ENCODE measurements around the gene AKNAD1.

Gene AKNAD1

DNA sequence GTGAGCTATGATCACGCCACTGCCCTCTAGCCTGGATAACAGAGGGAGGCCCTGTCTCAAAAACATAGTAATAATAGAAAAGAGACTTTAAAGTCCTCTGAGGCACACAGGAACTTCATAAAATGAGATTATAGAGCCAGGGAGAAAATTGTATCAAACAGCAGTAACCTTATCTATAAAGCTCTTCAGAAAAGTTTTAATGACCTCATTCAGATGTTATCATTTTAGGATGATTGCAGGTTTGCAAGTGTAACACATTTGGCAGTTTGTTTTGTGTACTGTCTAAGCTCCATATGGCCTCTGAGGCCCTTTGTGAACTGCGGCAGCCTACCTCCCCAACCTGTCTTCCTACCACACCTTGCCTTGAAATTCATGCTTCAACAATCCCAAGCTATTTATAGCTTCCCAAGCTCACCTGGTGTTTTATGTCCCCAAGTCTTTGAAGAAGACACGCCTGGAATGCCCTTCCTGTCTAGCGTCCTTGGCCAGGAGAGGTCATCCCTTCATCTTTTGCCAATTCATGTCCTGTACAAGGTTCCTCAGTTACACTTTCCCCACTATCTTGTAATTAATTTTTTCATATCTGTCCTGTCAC is 8.5 kb upstream of the AKNAD1 start:
- no peak for DNase-seq (ENCODE audit: low spot score)

DNA sequence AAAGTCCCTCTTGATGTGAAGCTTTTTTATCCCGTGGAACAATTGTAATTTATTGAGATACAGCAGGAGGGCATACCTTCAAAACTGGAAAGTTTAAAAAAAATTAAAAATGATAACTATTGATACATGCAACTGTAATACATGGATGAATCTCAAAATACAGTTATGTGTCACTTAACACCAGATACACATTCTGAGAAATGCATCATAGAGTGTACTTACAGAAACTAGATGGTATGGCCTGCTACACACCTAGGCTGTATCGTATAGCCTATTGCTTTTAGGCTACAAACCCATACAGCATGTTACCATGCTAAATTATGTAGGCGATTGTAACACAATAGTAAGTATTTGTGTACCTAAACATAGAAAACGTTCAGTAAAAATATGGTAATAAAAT is 7.1 kb upstream of the AKNAD1 start:
- DNase-seq (ENCODE audit: low spot score) = no peak

- no peak for DNase-seq (ENCODE audit: low spot score)
Observed at GRCh38 chr1:108862698-108863477, 6.0 kb upstream of the AKNAD1 start.

DNA sequence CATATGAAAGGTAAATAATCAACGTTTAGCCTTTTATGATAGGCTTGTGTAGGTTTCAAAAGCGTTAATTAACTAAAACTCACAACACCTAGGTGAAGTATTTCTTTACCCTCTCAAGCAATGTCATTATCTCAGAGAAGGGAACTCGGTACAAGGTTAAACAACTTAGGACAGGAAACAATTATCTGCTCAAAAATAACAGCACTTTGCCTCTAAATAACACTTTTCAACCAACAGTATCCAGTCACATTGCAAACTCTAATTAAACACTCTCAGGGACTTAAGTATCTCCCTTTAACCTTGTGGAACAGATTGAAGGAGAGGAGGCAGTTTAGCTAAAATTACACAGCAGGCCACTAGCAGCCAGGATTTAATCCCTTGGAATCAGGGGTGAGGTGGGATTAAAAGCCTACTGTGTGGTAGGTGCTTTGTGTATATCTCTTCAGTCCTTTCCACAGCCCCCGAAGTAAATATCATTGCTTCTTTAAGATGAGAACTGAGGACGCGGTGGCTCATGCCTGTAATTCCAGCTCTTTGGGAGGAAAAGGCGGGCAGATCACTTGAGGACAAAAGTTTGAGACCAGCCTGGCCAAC is 5.2 kb upstream of the AKNAD1 start:
- DNase-seq (ENCODE audit: low spot score) = no peak

- DNase-seq (ENCODE audit: low spot score) = no peak
Observed at GRCh38 chr1:108861566-108861965, 4.7 kb upstream of the AKNAD1 start.

DNA sequence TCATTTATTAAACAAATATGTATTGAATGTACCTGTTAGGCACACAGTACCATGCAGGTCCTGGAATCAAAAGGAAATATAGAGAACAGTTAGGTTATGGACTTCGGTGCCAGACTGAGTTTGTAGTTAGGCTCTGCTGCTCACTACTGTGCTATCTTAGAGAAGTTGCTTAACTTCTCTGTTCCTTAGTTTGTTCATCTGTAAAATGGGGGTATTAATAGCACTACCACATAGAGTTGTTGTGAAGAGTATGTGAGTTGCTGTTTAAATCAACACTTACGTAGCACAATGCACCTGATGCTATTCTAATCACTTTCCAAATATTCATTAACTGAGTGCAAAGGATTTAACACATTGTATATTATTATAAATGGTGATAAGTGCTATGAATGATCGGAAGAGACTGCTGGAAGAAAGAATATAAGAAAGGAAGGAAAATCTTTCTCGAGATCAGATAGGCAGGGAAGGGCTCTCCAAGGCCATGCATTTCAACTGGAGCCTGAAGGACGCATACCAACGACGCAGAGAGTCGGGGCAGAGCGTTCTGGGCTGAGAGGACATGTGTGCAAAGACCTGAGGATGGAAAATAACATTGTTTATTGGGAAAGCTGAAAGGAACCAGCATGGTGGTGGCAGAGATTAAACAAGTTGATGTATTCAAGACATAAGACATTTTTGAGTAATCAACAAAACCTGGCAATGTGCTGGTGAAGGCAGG is 3.5 kb upstream of the AKNAD1 start:
- DNase-seq (ENCODE audit: low spot score) = no peak

GRCh38 chr1:108858230-108858950 is 1.5 kb upstream of the AKNAD1 start:
- no peak for DNase-seq (ENCODE audit: low spot score)

GRCh38 chr1:108854221-108855019 is 2.5 kb downstream of the AKNAD1 start:
- peak; percentile 42 for DNase-seq (ENCODE audit: low spot score)

GRCh38 chr1:108852221-108852975 is 4.5 kb downstream of the AKNAD1 start:
- DNase-seq (ENCODE audit: low spot score) = no peak

DNA sequence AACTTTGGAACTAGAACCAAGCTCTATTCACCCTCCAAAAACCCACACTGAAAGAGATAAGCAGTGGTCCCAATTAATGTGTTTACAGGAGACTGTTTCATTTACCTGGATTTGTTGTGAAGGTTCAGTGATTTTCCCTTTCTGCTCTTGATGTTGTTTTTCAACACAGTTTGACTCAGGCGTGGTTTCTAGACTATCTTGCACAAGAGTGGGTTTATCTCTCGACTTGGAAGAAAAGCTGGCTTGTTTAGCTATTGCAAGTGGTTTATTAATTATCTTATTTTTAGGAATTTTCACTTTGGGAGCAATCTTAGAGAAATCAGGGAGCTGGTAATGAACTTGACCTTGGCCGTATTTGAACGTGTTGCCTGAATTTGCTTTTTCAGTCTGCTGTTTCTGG is 5.3 kb downstream of the AKNAD1 start:
- no peak for DNase-seq (ENCODE audit: low spot score)

- DNase-seq (ENCODE audit: low spot score) = no peak
Observed at GRCh38 chr1:108850929-108851328, 6.0 kb downstream of the AKNAD1 start.

- no peak for DNase-seq (ENCODE audit: low spot score)
Observed at GRCh38 chr1:108848806-108849205, 8.1 kb downstream of the AKNAD1 start.

DNA sequence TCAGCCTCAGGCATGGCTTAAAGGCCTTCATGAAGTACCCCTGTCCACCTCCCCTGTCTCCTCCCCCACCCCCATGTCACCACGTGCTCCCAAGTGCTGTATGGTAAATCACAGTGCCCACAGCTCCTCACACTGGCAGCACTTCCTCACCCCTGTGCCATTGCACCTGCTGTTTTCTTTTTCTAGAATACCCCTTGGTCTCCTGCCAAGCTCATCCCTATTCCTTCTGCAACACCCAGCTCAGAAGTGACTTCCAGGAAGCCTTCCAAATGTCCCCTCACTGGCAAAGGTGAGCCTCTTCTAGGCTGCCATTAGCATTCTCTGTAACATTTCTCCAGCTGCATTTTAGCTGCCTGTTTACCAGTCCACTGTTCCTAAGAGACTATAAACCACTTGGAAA is 9.4 kb downstream of the AKNAD1 start:
- no peak for DNase-seq (ENCODE audit: low spot score)

- DNase-seq (ENCODE audit: low spot score) = no peak
Observed at GRCh38 chr1:108845991-108846390, 10.9 kb downstream of the AKNAD1 start.

DNA sequence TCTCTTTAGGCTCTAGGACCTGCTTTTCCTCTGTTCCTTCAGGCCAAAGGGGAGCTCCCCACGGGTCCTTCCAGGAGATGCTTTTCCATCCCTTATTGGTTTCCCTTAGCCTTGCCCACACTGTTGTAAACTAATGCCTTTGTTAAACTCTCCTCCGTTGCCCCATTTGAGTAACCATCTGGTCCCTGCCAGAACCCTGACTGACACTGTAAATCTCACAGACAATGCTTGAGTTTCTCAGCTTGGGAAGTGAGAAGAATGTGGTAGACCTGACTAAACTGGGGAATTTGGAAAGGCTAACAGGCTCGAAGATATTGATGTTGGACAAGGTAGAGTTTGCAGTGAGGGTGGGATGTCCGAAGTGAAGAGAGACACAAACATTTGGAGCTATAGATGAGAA is 11.4 kb downstream of the AKNAD1 start:
- no peak for DNase-seq (ENCODE audit: low spot score)

DNA sequence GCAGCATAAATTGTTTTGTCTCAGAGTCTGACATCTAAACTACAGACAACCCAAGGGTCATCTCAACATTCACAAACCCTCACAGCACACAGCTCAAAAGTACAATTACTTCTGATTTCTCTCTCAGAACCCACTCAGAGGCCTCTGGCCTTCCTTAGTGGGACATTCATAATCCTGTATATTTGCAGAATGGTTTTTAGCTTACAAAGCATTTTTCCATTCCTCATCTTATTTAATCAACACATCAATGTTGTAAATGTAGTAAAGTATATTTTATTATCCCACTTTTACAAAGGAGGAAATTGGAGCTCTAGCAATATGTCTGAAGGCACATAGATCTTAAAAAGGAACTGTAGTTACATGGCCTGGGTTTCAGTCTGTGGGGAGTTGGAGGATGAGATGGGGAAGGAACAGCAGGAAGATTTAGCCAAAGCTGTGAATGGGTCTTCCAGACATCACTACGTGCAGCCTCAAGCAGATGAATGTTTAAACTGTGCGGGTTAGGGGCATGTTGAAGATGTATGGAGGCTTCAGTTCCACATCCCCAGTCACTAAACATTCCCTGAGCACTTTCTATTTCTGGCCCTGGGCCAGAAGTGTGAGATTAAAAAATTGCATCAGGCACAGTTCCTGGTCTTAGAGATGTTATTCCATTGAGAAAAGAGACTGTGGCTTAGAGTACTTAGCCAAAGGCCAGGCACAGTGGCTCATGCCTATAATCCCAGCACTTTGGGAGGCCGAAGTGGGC is 13.3 kb downstream of the AKNAD1 start:
- no peak for DNase-seq (ENCODE audit: low spot score)

GRCh38 chr1:108842525-108843181 is 14.2 kb downstream of the AKNAD1 start:
- no peak for DNase-seq (ENCODE audit: low spot score)

DNA sequence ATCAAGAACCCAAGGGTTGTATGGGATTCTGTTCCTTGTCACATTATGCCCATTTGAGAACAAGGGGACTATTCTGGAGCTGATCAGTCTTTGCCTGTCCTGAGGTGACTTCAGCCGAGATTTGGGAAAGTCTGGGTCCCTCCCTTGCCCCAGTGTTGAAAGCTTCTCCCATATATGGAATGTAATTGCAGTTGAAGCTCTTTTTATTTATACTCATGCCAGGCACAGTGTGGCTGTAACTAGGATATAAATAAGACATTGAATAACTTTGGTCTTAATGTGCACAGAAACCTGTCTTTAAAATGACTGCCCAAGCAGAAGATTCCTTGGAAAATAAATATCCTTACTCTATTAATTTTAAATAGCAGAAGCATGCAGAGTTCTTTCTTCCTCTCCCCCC is 15.2 kb downstream of the AKNAD1 start:
- DNase-seq (ENCODE audit: low spot score) = no peak

DNA sequence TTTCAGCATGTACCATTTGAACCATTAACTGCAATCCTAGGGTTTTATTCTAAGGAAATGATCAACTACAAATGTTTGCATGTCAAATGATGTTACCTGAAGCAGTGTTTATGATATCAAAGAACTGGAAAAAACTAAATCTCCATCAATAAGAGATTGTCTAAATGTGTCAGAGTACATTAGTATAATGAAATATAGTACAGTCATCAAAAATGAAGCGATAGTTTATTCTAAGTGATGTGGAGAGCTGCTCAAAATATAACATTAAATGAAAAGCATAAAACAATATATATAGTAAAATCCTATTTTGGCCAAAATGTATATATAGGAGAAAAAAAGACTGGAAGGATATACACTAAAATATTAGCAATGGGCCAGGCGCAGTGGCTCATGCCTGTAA is 24.0 kb downstream of the AKNAD1 start:
- DNase-seq (ENCODE audit: low spot score) = no peak
